ENCODE results near the gene ZNF669. TPM values are rescaled to one million over a fixed set of nuclear protein-coding genes. Genes with fewer than 3 reads are reported as not detected.
A peak's percentile ranks its signal among the peaks of the same experiment; 100 is the strongest.

Gene ZNF669
- polyA plus RNA-seq, 1 donor (not counting 4 experiments of a cell fraction or from before 2014, with no cell fraction given): 4.5 TPM

DNA sequence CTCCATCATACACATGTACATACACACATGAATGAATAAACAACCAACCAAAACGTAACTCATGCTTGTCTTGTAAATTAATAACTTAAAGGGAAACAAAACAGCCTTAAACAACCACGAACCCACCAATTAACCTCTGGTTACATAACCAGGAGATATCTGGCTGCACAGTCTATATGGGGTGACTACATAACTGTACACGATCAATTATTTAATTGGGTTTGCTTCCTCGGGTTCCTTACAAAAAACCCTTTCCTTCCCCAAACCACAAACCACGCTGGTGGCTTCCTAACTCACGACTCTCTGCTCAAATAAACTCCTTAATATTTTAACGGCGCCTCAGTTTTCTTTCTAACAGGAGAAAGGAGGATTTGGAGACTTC, 26.3 kb downstream of the ZNF669 start:
- TF ChIP-seq CTCF (optimal IDR thresholded peaks at IDR 0.05 in 1 of 3, IDR thresholded peaks at IDR 0.05 in 1 of 3, conservative IDR thresholded peaks at IDR 0.05 in 1 of 3; ENCODE audit: extremely low read depth in 1 of 3, insufficient read depth in 2 of 3, low read length in 3 of 3): no peak
- no peak for TF ChIP-seq EZH2 (IDR thresholded peaks at IDR 0.05; ENCODE audit: low read length)
- dilution Hi-C loops (cut with MboI; ENCODE audit: extremely low pct_ligation_motif_present, low sequenced_read_pairs): no loop called here
- no peaks in the 10 kb centered on the region for H3K9me1 ChIP-seq (ENCODE audit: control insufficient read depth, extremely low read depth, insufficient read depth, low read length)
- no peaks in the 10 kb centered on the region for H3K27me3 ChIP-seq (ENCODE audit: control insufficient read depth, extremely low read depth, insufficient read depth, low read length)
- peak overlapping the region; percentile 99 for H3K4me2 ChIP-seq (ENCODE audit: control insufficient read depth, extremely low read depth, insufficient read depth, low read depth, low read length)
- H3K4me1 ChIP-seq (ENCODE audit: control insufficient read depth, extremely low read depth, insufficient read depth, low read length): peaks cover 13% of the 10 kb centered on the region
- no peaks in the 10 kb centered on the region for H4K20me1 ChIP-seq (ENCODE audit: control insufficient read depth, extremely low read depth, insufficient read depth, low read length)
- no peak for DNase-seq (ENCODE audit: low read depth, low spot score)
- H3K79me2 ChIP-seq (ENCODE audit: control insufficient read depth, insufficient read depth, low read length): peaks cover 36% of the 10 kb centered on the region
- no peaks in the 10 kb centered on the region for H3K36me3 ChIP-seq (ENCODE audit: control insufficient read depth in 2 of 2, extremely low read depth in 1 of 2, insufficient read depth in 2 of 2, low read length in 2 of 2)
- peak overlapping the region; percentile 82 for H3K27ac ChIP-seq (ENCODE audit: control insufficient read depth, insufficient read depth, low read length)
- H3K9ac ChIP-seq (ENCODE audit: control insufficient read depth, extremely low read depth, insufficient read depth, low read length): peak overlapping the region; percentile 80
- H2AFZ ChIP-seq (ENCODE audit: control insufficient read depth, low read length): peak overlapping the region; percentile 97
- H3K9me3 ChIP-seq (ENCODE audit: control insufficient read depth, low read depth, low read length): no peaks in the 10 kb centered on the region
- H3K4me3 ChIP-seq (ENCODE audit: control insufficient read depth in 2 of 3, extremely low read depth in 1 of 3, insufficient read depth in 2 of 3, low read depth in 1 of 3, low read length in 3 of 3): peak overlapping the region; percentile 80 to 96 (median 91)
- no peak for FAIRE-seq

DNA sequence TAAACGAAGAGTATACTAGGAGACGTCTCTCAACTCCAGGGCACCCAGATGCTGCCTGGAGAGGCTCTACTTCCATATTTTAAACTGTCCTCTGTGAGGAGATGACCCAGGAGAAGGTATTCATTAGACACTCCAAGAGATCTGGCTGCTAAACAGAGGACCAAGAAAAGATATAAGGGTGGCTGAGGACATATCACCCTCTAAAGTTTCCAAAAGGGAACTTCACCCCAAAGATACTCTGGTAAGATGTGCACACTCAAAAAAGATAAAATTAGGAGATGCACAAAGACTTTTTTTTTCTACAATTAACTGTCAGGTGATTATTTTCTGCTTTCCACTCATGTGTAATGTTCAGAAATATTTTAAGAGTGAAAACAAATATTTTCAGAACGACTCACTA, 26.9 kb downstream of the ZNF669 start:
- DNase-seq (ENCODE audit: low read depth, low spot score) (no peak), FAIRE-seq (no peak)
- H3K36me3 ChIP-seq (ENCODE audit: control insufficient read depth in 2 of 2, extremely low read depth in 1 of 2, insufficient read depth in 2 of 2, low read length in 2 of 2): no peaks in the 10 kb centered on the region
- no peaks in the 10 kb centered on the region for H3K9me3 ChIP-seq (ENCODE audit: control insufficient read depth, low read depth, low read length)
- H3K79me2 ChIP-seq (ENCODE audit: control insufficient read depth, insufficient read depth, low read length): peaks cover 37% of the 10 kb centered on the region
- H4K20me1 ChIP-seq (ENCODE audit: control insufficient read depth, extremely low read depth, insufficient read depth, low read length): no peaks in the 10 kb centered on the region
- H2AFZ ChIP-seq (ENCODE audit: control insufficient read depth, low read length): no peak overlapping the region
- peak overlapping the region; percentile 80 for H3K9ac ChIP-seq (ENCODE audit: control insufficient read depth, extremely low read depth, insufficient read depth, low read length)
- H3K4me1 ChIP-seq (ENCODE audit: control insufficient read depth, extremely low read depth, insufficient read depth, low read length): peaks cover 13% of the 10 kb centered on the region
- H3K4me2 ChIP-seq (ENCODE audit: control insufficient read depth, extremely low read depth, insufficient read depth, low read depth, low read length): peak overlapping the region; percentile 99
- dilution Hi-C loops (cut with MboI; ENCODE audit: extremely low pct_ligation_motif_present, low sequenced_read_pairs): no loop called here
- peak overlapping the region in 2 of 3 experiments; percentile 91 to 96 for H3K4me3 ChIP-seq (ENCODE audit: control insufficient read depth in 2 of 3, extremely low read depth in 1 of 3, insufficient read depth in 2 of 3, low read depth in 1 of 3, low read length in 3 of 3)
- no peak overlapping the region for H3K27ac ChIP-seq (ENCODE audit: control insufficient read depth, insufficient read depth, low read length)
- TF ChIP-seq EZH2 (IDR thresholded peaks at IDR 0.05; ENCODE audit: low read length) (no peak), CTCF (optimal IDR thresholded peaks at IDR 0.05 in 1 of 3, IDR thresholded peaks at IDR 0.05 in 1 of 3, conservative IDR thresholded peaks at IDR 0.05 in 1 of 3; ENCODE audit: extremely low read depth in 1 of 3, insufficient read depth in 2 of 3, low read length in 3 of 3) (no peak)
- H3K27me3 ChIP-seq (ENCODE audit: control insufficient read depth, extremely low read depth, insufficient read depth, low read length): no peaks in the 10 kb centered on the region
- H3K9me1 ChIP-seq (ENCODE audit: control insufficient read depth, extremely low read depth, insufficient read depth, low read length): no peaks in the 10 kb centered on the region
